Esophagus muscularis mucosa (tissue), 4 donors: Measurements from ENCODE around the gene LRRC72. TPM values are rescaled to one million over a fixed set of nuclear protein-coding genes. Genes with fewer than 3 reads are reported as not detected.

ENCODE experiments used
- DNase-seq: peaks from one replicate; pipeline ENCODE4 v3.0.0-alpha.2; 2017; ENCODE audit errors: extremely low spot score
- H3K27ac ChIP-seq, 4 donors: fragments of 200-600 bp; sonication (generic); replicated peaks in 1 of 4; 1 replicate in 3 of 4; 2 replicates in 1 of 4; pipeline ENCODE4 v1.5.1; 2016 to 2019; ENCODE audit warnings: mild to moderate bottlenecking in 1 of 4
- H3K27me3 ChIP-seq, 4 donors: fragments of 200-600 bp; sonication (generic); one replicate each; pipeline versions ENCODE4 v1.5.1 to v1.6.0; 2016 to 2019
- H3K36me3 ChIP-seq, 4 donors: fragments of 200-600 bp; sonication (generic); one replicate each; pipeline ENCODE4 v1.5.1; 2016 to 2019
- H3K4me1 ChIP-seq, 4 donors: fragments of 200-600 bp; sonication (generic); one replicate each; pipeline ENCODE4 v1.5.1; 2016 to 2019
- H3K4me3 ChIP-seq, 4 donors: fragments of 200-600 bp; sonication (generic); 1 replicate in 2 of 4; 2 replicates in 2 of 4; pipeline ENCODE4 v1.5.1; 2016 to 2019; ENCODE audit warnings: mild to moderate bottlenecking in 4 of 4, moderate library complexity in 1 of 4
- H3K9me3 ChIP-seq, 4 donors: fragments of 200-600 bp; sonication (generic); 1 replicate in 3 of 4; 2 replicates in 1 of 4; pipeline ENCODE4 v1.5.1; 2016 to 2019
- EP300 ChIP-seq: sonication (generic); formaldehyde crosslinking; IDR thresholded peaks from one replicate; pipeline ENCODE4 v1.6.1; 2017; ENCODE audit warnings: antibody characterized with exemption
- POLR2A ChIP-seq: fragments of 450-650 bp; IDR thresholded peaks from one replicate; pipeline ENCODE4 v1.6.1; 2017; ENCODE audit warnings: antibody characterized with exemption, moderate library complexity, mild to moderate bottlenecking, low read depth
- POLR2AphosphoS5 ChIP-seq, 2 donors: sonication (generic); formaldehyde crosslinking; IDR thresholded peaks; one replicate each; pipeline ENCODE4 v1.6.1; 2017; ENCODE audit warnings: antibody characterized with exemption in 2 of 2
- WGBS: methylation state at CpG from one replicate; pipeline ENCODE4 v1.1.5; 2018; 5-methylcytosine and 5-hydroxymethylcytosine counted together
- intact Hi-C: fragments of 100-400 bp; cut with DNase I; formaldehyde crosslinking; loops from one replicate; pipeline ENCODE4 v1.15.1; 2023
- total RNA-seq, 4 donors: library from RNA; depleted of rRNA; stranded (reverse); fragments of >200 nt; gene quantifications; one replicate each; pipeline versions ENCODE4 v1.1.0 to v1.2.1, GENCODE V29; 2016
- TF ChIP-seq, protein P1 (sequence below), 3 experiments: fragments of 200-600 bp in 2 of 3; fragments of 450-650 bp in 1 of 3; sonication (generic) in 2 of 3; IDR thresholded peaks; one replicate each; pipeline ENCODE4 v1.5.1; 2017 to 2019; ENCODE audit warnings: antibody characterized with exemption in 3 of 3, mild to moderate bottlenecking in 2 of 3, moderate library complexity in 1 of 3

The LRRC72 gene
- total RNA-seq, 4 donors from 2014 or later = not detected

DNA sequence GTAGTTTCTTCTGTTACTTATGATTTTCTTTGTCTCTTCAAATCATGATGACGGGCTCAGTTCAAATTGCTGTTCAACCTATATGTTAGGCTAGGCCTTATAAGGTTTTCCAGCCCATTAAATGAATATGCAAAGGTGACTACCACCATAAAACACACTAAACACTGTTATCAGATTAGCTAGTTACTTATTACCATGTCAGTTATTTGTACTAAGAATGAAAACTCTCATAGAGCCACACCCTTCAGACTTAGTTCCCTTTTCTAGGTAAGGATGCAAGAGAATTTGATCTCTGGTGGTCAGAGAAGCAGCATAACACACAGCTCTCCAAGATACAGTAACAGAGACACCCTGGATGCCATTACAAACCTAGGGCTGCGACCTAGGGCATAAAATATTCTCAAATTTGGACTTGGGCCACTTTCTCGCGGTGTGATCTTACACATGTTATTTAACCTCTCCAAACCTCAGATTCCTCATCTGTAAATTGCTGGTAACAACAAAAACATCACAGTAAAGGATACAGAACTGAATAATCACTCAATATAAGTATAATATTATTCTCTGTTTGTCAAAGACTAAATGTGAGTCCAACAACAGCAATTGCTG is 83.3 kb downstream of the LRRC72 start:
- Histone ChIP-seq H3K27me3 (no peaks in the 10 kb centered on the region), H3K4me1 (no peaks in the 10 kb centered on the region), H3K27ac (no peak overlapping the region), H3K36me3 (peaks cover 18 to 81% (median 50%) of the 10 kb centered on the region in 4 donors), H3K9me3 (no peaks in the 10 kb centered on the region), H3K4me3 (no peak overlapping the region)
- TF ChIP-seq, protein P1, sequence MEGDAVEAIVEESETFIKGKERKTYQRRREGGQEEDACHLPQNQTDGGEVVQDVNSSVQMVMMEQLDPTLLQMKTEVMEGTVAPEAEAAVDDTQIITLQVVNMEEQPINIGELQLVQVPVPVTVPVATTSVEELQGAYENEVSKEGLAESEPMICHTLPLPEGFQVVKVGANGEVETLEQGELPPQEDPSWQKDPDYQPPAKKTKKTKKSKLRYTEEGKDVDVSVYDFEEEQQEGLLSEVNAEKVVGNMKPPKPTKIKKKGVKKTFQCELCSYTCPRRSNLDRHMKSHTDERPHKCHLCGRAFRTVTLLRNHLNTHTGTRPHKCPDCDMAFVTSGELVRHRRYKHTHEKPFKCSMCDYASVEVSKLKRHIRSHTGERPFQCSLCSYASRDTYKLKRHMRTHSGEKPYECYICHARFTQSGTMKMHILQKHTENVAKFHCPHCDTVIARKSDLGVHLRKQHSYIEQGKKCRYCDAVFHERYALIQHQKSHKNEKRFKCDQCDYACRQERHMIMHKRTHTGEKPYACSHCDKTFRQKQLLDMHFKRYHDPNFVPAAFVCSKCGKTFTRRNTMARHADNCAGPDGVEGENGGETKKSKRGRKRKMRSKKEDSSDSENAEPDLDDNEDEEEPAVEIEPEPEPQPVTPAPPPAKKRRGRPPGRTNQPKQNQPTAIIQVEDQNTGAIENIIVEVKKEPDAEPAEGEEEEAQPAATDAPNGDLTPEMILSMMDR (IDR thresholded peaks at IDR 0.05) = no peak
- TF ChIP-seq POLR2A (no peak), EP300 (no peak), POLR2AphosphoS5 (IDR thresholded peaks at IDR 0.05) (no peak)
- WGBS = 69% methylated on average over 4 of the region's 4 CpGs
- intact Hi-C loops = no loop called here
- DNase-seq = no peak

DNA sequence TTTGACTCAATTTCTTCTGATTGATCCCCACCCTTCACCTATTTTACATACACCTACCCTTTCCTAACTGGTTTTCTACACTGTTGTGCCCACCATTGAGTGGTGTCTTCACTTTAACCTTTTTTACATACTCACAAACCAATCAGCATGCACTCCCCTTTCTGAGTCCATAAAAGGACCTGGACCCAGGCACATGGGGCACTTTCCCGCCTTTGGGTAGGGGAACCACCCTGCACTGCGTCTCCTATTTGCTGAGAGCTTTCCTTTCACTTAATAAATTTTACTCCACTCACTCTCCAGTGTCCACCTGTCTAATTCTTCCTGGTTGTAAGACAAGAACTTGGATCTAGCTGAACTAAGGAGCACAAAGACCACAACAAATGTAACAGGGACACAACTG is 85.1 kb downstream of the LRRC72 start:
- H3K27me3 ChIP-seq = no peaks in the 10 kb centered on the region
- peaks cover 10 to 80% (median 55%) of the 10 kb centered on the region in 4 donors for H3K36me3 ChIP-seq
- TF ChIP-seq POLR2AphosphoS5 (IDR thresholded peaks at IDR 0.05) (no peak), POLR2A (no peak), EP300 (no peak)
- TF ChIP-seq, protein P1 (IDR thresholded peaks at IDR 0.05) = no peak
- no peak overlapping the region for H3K4me3 ChIP-seq
- H3K27ac ChIP-seq = no peak overlapping the region
- 98% methylated on average over 2 of the region's 2 CpGs for WGBS
- H3K4me1 ChIP-seq = no peaks in the 10 kb centered on the region
- intact Hi-C loops = no loop called here
- DNase-seq = no peak
- H3K9me3 ChIP-seq = no peaks in the 10 kb centered on the region

DNA sequence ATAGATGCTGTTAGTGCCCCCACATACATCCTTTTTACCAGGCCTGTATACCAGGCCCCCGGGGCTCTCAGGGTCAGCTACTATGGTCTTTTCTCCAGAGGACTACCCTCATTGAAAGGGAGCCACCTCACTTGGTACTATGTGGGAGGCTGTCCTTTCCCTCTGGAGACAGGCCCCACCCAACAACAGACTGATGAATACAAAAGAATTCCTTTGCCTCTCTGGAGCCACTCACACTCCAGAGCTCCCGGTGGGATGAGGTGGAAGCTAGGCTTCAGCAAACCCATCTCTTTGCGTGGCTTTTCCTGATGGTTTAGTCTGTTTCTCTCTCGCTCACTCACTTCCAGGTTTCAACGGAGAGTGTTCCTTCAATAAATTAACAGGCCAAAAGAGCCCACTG is 88.6 kb downstream of the LRRC72 start:
- no peak for TF ChIP-seq POLR2A
- TF ChIP-seq, protein P1 (IDR thresholded peaks at IDR 0.05) = no peak
- no peak for TF ChIP-seq POLR2AphosphoS5 (IDR thresholded peaks at IDR 0.05)
- no peak for TF ChIP-seq EP300
- no peak for DNase-seq
- intact Hi-C loops = no loop called here
- no peak overlapping the region for H3K4me3 ChIP-seq
- no peaks in the 10 kb centered on the region for H3K9me3 ChIP-seq
- no peak overlapping the region for H3K27ac ChIP-seq
- H3K27me3 ChIP-seq = no peaks in the 10 kb centered on the region
- 79% methylated on average over 5 of the region's 5 CpGs for WGBS
- peaks cover 6 to 74% (median 50%) of the 10 kb centered on the region in 4 donors for H3K36me3 ChIP-seq
- H3K4me1 ChIP-seq = no peaks in the 10 kb centered on the region

DNA sequence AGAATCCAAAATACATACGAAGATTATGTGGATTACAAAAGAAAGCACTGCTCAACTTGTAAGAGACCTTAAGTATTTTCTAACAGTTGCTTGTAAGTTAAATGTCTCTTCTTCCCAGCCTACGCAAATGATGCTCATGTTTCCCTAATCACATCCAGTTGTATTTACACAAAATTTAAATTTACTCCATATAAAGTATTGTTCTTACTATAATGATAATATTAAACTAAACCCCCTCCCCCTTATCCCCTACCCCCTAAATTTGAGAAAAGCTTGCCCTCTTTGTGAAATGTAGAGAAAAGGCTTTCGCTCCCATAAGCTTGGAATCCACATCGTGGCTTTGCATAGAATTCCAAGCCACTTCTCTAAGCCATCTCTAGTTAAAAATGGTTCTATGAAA is 89.5 kb downstream of the LRRC72 start:
- intact Hi-C loops = no loop called here
- Histone ChIP-seq H3K36me3 (peaks cover 6 to 75% (median 51%) of the 10 kb centered on the region in 4 donors), H3K9me3 (no peaks in the 10 kb centered on the region), H3K4me1 (no peaks in the 10 kb centered on the region), H3K27me3 (no peaks in the 10 kb centered on the region), H3K4me3 (no peak overlapping the region), H3K27ac (no peak overlapping the region)
- DNase-seq = no peak
- 68% methylated on average over 4 of the region's 4 CpGs for WGBS
- TF ChIP-seq, protein P1 (IDR thresholded peaks at IDR 0.05) = no peak
- TF ChIP-seq POLR2AphosphoS5 (IDR thresholded peaks at IDR 0.05) (no peak), EP300 (no peak), POLR2A (no peak)

DNA sequence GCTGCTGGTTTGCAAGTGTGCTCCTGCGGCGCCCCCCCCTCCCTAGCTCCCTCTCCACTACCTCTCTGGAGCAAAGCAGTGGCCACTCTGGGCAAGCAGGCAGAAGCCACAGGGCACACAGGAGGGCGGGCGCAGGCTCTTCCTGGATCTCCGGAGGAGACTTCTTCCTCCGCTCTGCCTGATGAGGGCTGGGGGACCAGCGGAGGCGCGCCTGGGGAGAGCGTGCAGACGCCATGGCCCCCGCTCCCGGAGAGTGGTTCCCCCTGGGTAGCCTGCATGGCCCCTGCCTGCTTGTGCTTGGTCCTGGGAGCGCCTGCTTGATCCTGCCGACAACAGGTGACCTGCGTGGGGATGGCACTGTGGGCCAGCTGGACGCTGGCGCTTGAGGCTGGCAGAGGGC is 89.9 kb downstream of the LRRC72 start:
- WGBS = 68% methylated on average over 8 of the region's 18 CpGs
- Histone ChIP-seq H3K36me3 (peaks cover 9 to 75% (median 50%) of the 10 kb centered on the region in 4 donors), H3K9me3 (no peaks in the 10 kb centered on the region), H3K4me1 (no peaks in the 10 kb centered on the region), H3K27ac (no peak overlapping the region), H3K27me3 (no peaks in the 10 kb centered on the region), H3K4me3 (no peak overlapping the region)
- no peak for DNase-seq
- intact Hi-C loops = no loop called here
- TF ChIP-seq POLR2AphosphoS5 (IDR thresholded peaks at IDR 0.05) (no peak), EP300 (no peak), POLR2A (no peak)
- TF ChIP-seq, protein P1 (IDR thresholded peaks at IDR 0.05) = no peak
